ENCODE data around the gene CPD.
"Not testable (repeated sequence)": the region's sequence is repeated elsewhere in the genome, so short reads cannot be mapped to it uniquely, and the experiment has no call there.

Gene CPD

GRCh38 chr17:30427611-30428010 lies 48.9 kb downstream of the CPD start:
- DNase-seq (ENCODE audit: low spot score), result no peak

- DNase-seq (ENCODE audit: low spot score), result no peak
Measured at GRCh38 chr17:30429155-30429554, 50.4 kb downstream of the CPD start.

GRCh38 chr17:30433514-30433913 lies 54.8 kb downstream of the CPD start:
- DNase-seq (ENCODE audit: low spot score), result no peak

- DNase-seq (ENCODE audit: low spot score), result no peak
Measured at GRCh38 chr17:30436729-30437128, 58.0 kb downstream of the CPD start.

- DNase-seq (ENCODE audit: low spot score), result no peak
Measured at GRCh38 chr17:30443721-30444120, 65.0 kb downstream of the CPD start.

GRCh38 chr17:30446640-30447039 lies 67.9 kb downstream of the CPD start:
- DNase-seq (ENCODE audit: low spot score), result not testable (repeated sequence)

- DNase-seq (ENCODE audit: low spot score), result no peak
Measured at GRCh38 chr17:30449480-30449879, 70.8 kb downstream of the CPD start.

- no peak for DNase-seq (ENCODE audit: low spot score)
Measured at GRCh38 chr17:30450125-30451027, 71.6 kb downstream of the CPD start.

- no peak for DNase-seq (ENCODE audit: low spot score)
Measured at GRCh38 chr17:30454635-30455034, 75.9 kb downstream of the CPD start.

- no peak for DNase-seq (ENCODE audit: low spot score)
Measured at GRCh38 chr17:30458371-30458770, 79.6 kb downstream of the CPD start.

- DNase-seq (ENCODE audit: low spot score), result not testable (repeated sequence)
Measured at GRCh38 chr17:30458797-30459413, 80.2 kb downstream of the CPD start.

- DNase-seq (ENCODE audit: low spot score), result no peak
Measured at GRCh38 chr17:30468465-30468864, 89.7 kb downstream of the CPD start.

GRCh38 chr17:30472238-30472890 lies 93.6 kb downstream of the CPD start:
- DNase-seq (ENCODE audit: low spot score), result no peak

- DNase-seq (ENCODE audit: low spot score), result no peak
Measured at GRCh38 chr17:30475206-30475605, 96.5 kb downstream of the CPD start.

- DNase-seq (ENCODE audit: low spot score), result peak; percentile 3
Measured at GRCh38 chr17:30476726-30477082, 98.0 kb downstream of the CPD start.

- DNase-seq (ENCODE audit: low spot score), result peak; percentile 96
Measured at GRCh38 chr17:30477083-30477773, 98.5 kb downstream of the CPD start, which contains the start of gene GOSR1. TSS of gene GOSR1 (plus strand) at chr17:30477408. CDS start at chr17:30477434, 26 bp downstream.

GRCh38 chr17:30477774-30478115 lies 99.0 kb downstream of the CPD start:
- peak; percentile 7 for DNase-seq (ENCODE audit: low spot score)

- DNase-seq (ENCODE audit: low spot score), result no peak
Measured at GRCh38 chr17:30482555-30482954, 103.8 kb downstream of the CPD start.

- DNase-seq (ENCODE audit: low spot score), result no peak
Measured at GRCh38 chr17:30483159-30483558, 104.4 kb downstream of the CPD start.

- DNase-seq (ENCODE audit: low spot score), result no peak
Measured at GRCh38 chr17:30493780-30494179, 115.1 kb downstream of the CPD start.

GRCh38 chr17:30495586-30495985 lies 116.9 kb downstream of the CPD start:
- DNase-seq (ENCODE audit: low spot score), result no peak

- DNase-seq (ENCODE audit: low spot score), result no peak
Measured at GRCh38 chr17:30503558-30503957, 124.8 kb downstream of the CPD start.
